GM12865 (cell line): ENCODE data around the gene BAZ2B.

Experiments
- DNase-seq: peaks from one replicate; pipeline ENCODE4 v3.0.0; 2010; ENCODE audit warnings: low read depth
- H3K4me3 ChIP-seq: 2 replicates; pipeline ENCODE4 v1.5.1; 2011; ENCODE audit warnings: mild to moderate bottlenecking, low read depth, low read length, control low read depth
- TF ChIP-seq, protein P1 (sequence below): IDR thresholded peaks from 2 replicates; pipeline ENCODE4 v1.5.1; 2011; ENCODE audit warnings: low read length, control low read depth, low read depth, inconsistent platforms; ENCODE audit not compliant: insufficient read depth; ENCODE audit errors: missing control alignments

Gene BAZ2B

DNA sequence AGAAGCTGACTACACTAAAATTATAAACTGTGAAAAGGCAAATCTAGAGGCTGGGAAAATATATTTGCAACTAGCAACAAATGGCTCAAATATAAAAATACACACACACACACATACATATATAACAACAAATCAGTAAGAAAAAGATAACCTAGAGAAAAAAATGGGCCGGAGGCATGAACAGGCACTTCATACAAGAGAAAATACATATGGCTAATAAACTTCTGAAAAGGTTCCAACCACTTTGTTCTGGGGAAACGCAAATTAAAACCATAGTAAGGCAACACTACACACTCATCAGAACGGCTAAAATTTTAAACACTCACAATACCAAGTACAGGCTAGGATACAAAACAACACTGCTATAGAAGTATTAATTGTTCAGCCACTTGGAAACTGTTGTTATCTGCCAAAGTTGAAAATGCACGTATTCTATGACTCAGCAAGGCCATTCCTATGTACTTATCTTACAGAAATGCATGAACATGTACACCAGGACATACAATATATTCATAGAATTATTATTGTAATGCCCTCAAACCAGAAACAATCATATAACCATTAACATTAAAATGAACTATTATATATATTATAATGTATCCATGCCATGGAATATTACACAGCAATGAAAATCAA, 345.5 kb downstream of the BAZ2B start:
- TF ChIP-seq, protein P1, sequence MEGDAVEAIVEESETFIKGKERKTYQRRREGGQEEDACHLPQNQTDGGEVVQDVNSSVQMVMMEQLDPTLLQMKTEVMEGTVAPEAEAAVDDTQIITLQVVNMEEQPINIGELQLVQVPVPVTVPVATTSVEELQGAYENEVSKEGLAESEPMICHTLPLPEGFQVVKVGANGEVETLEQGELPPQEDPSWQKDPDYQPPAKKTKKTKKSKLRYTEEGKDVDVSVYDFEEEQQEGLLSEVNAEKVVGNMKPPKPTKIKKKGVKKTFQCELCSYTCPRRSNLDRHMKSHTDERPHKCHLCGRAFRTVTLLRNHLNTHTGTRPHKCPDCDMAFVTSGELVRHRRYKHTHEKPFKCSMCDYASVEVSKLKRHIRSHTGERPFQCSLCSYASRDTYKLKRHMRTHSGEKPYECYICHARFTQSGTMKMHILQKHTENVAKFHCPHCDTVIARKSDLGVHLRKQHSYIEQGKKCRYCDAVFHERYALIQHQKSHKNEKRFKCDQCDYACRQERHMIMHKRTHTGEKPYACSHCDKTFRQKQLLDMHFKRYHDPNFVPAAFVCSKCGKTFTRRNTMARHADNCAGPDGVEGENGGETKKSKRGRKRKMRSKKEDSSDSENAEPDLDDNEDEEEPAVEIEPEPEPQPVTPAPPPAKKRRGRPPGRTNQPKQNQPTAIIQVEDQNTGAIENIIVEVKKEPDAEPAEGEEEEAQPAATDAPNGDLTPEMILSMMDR, result no peak
- DNase-seq, result no peak
- no peak overlapping the region for H3K4me3 ChIP-seq
